Transverse colon (tissue), 4 donors: ENCODE data around the gene MGAT4D. TPM values are rescaled to one million over a fixed set of nuclear protein-coding genes. Genes with fewer than 3 reads are reported as not detected.
A peak's percentile ranks its signal among the peaks of the same experiment; 100 is the strongest.

ENCODE experiments used
- DNase-seq: peaks from one replicate; pipeline ENCODE4 v3.0.0-alpha.2; 2019
- H3K27ac ChIP-seq, 4 donors: fragments of 200-600 bp; sonication (generic); 2 replicates each; pipeline ENCODE4 v1.5.1; 2016 to 2018; ENCODE audit warnings: inconsistent platforms in 4 of 4
- H3K27me3 ChIP-seq: fragments of 200-600 bp; sonication (generic); 2 replicates; pipeline ENCODE4 v1.5.1; 2017; ENCODE audit warnings: inconsistent platforms
- H3K36me3 ChIP-seq, 4 donors: fragments of 200-600 bp; sonication (generic); 2 replicates each; pipeline ENCODE4 v1.5.1; 2017 to 2019; ENCODE audit warnings: inconsistent platforms in 4 of 4
- H3K4me1 ChIP-seq, 4 donors: fragments of 200-600 bp; sonication (generic); 2 replicates each; pipeline ENCODE4 v1.5.1; 2017 to 2020; ENCODE audit warnings: inconsistent platforms in 4 of 4
- H3K4me3 ChIP-seq, 4 donors: fragments of 200-600 bp; sonication (generic); 1 replicate in 1 of 4; 2 replicates in 3 of 4; pipeline versions ENCODE4 v1.5.1 to v1.6.1; 2017 to 2019; ENCODE audit warnings: inconsistent platforms in 4 of 4
- H3K9me3 ChIP-seq, 2 donors: fragments of 200-600 bp; sonication (generic); 2 replicates each; pipeline ENCODE4 v1.5.1; 2017 to 2019; ENCODE audit warnings: inconsistent platforms in 2 of 2
- CTCF ChIP-seq, 5 experiments: fragments of 200-600 bp in 3 of 5; fragments of 450-650 bp in 2 of 5; sonication (generic) in 3 of 5; IDR thresholded peaks; 1 replicate in 2 of 5; 2 replicates in 3 of 5; pipeline ENCODE4 v1.5.1; 2016 to 2017; ENCODE audit warnings: antibody characterized with exemption in 5 of 5, inconsistent platforms in 3 of 5, mild to moderate bottlenecking in 2 of 5, moderate library complexity in 1 of 5
- EP300 ChIP-seq: sonication (generic); formaldehyde crosslinking; IDR thresholded peaks from one replicate; pipeline ENCODE4 v1.6.1; 2017; ENCODE audit warnings: antibody characterized with exemption, low read depth
- POLR2A ChIP-seq: fragments of 450-650 bp; IDR thresholded peaks from one replicate; pipeline ENCODE4 v1.6.1; 2016; ENCODE audit warnings: antibody characterized with exemption, mild to moderate bottlenecking, moderate library complexity
- POLR2AphosphoS5 ChIP-seq, 3 donors: sonication (generic); formaldehyde crosslinking; IDR thresholded peaks; one replicate each; pipeline ENCODE4 v1.6.1; 2016; ENCODE audit warnings: antibody characterized with exemption in 3 of 3
- WGBS, 2 donors: methylation state at CpG; one replicate each; pipeline ENCODE4 v1.1.5; 2018; ENCODE audit warnings: low coverage in 1 of 2; 5-methylcytosine and 5-hydroxymethylcytosine counted together
- in situ Hi-C, 4 donors: fragments of 200-750 bp; cut with MboI; loops; one replicate each; pipeline versions ENCODE4 v1.15.0 to v1.15.1; 2017; ENCODE audit warnings: low sequenced_read_pairs in 3 of 4, low pct_ligation_motif_present in 1 of 4, low pct_unique_long_range_greater_than_20kb in 1 of 4
- intact Hi-C: fragments of 100-400 bp; cut with DNase I; formaldehyde crosslinking; loops from one replicate; pipeline ENCODE4 v1.15.1; 2023; ENCODE audit warnings: low total_unique reads
- total RNA-seq, 4 donors: library from RNA; depleted of rRNA; stranded (reverse); fragments of >200 nt; gene quantifications; one replicate each; pipeline ENCODE4 v1.1.0, GENCODE V29; 2016

The MGAT4D gene
- total RNA-seq, 4 donors from 2014 or later, result not detected

- Histone ChIP-seq H3K4me1 (no peaks in the 10 kb centered on the region), H3K36me3 (no peaks in the 10 kb centered on the region), H3K4me3 (no peak overlapping the region), H3K27ac (no peak overlapping the region), H3K9me3 (no peaks in the 10 kb centered on the region), H3K27me3 (peaks cover 21% of the 10 kb centered on the region)
- no peak for DNase-seq
- no peak for TF ChIP-seq EP300
- no peak for TF ChIP-seq POLR2AphosphoS5 (IDR thresholded peaks at IDR 0.05)
- no peak for TF ChIP-seq POLR2A
- no peak for TF ChIP-seq CTCF (IDR thresholded peaks at IDR 0.05)
- in situ Hi-C loops (no loop called here), intact Hi-C loops (no loop called here)
These were observed 6.2 kb upstream of the MGAT4D start for GRCh38 chr4:140504261-140504660.

GRCh38 chr4:140499391-140499790, 1.3 kb upstream of the MGAT4D start:
- Histone ChIP-seq H3K9me3 (no peaks in the 10 kb centered on the region), H3K27me3 (peaks cover 65% of the 10 kb centered on the region), H3K4me3 (no peak overlapping the region), H3K4me1 (peaks cover 0 to 11% (median 8%) of the 10 kb centered on the region in 4 donors), H3K27ac (no peak overlapping the region), H3K36me3 (no peaks in the 10 kb centered on the region)
- in situ Hi-C loops, result no loop called here
- DNase-seq, result no peak
- intact Hi-C loops, result no loop called here
- WGBS, 2 donors, result 79 to 83% methylated on average over 4 of the region's 4 CpGs
- TF ChIP-seq EP300, result no peak
- no peak for TF ChIP-seq CTCF (IDR thresholded peaks at IDR 0.05)
- no peak for TF ChIP-seq POLR2AphosphoS5 (IDR thresholded peaks at IDR 0.05)
- no peak for TF ChIP-seq POLR2A

- H3K36me3 ChIP-seq, result no peaks in the 10 kb centered on the region
- H3K9me3 ChIP-seq, result no peaks in the 10 kb centered on the region
- WGBS, 2 donors, result 70 to 86% methylated on average over 3 to 11 of the region's 11 CpGs
- no peak overlapping the region for H3K27ac ChIP-seq
- DNase-seq, result no peak
- no peak for TF ChIP-seq EP300
- TF ChIP-seq CTCF (IDR thresholded peaks at IDR 0.05), result no peak
- no peak for TF ChIP-seq POLR2A
- peaks cover 65% of the 10 kb centered on the region for H3K27me3 ChIP-seq
- in situ Hi-C loops, result no loop called here
- peak overlapping the region in 1 of 4 donors; percentile 43 for H3K4me3 ChIP-seq
- intact Hi-C loops, result no loop called here
- peaks cover 0 to 11% (median 8%) of the 10 kb centered on the region in 4 donors for H3K4me1 ChIP-seq
These were observed 717 bp downstream of the MGAT4D start for GRCh38 chr4:140497405-140497746.

GRCh38 chr4:140485939-140486338, 12.2 kb downstream of the MGAT4D start:
- DNase-seq, result no peak
- H3K9me3 ChIP-seq, result peaks cover 7 to 10% of the 10 kb centered on the region in 2 donors
- WGBS, 2 donors, result 40 to 47% methylated on average over 1 of the region's 1 CpG
- no peak overlapping the region for H3K27ac ChIP-seq
- H3K36me3 ChIP-seq, result no peaks in the 10 kb centered on the region
- no peaks in the 10 kb centered on the region for H3K27me3 ChIP-seq
- intact Hi-C loops (no loop called here), in situ Hi-C loops (no loop called here)
- H3K4me1 ChIP-seq, result no peaks in the 10 kb centered on the region
- no peak for TF ChIP-seq EP300
- no peak overlapping the region for H3K4me3 ChIP-seq

GRCh38 chr4:140483445-140483844, 14.6 kb downstream of the MGAT4D start:
- WGBS, 2 donors, result 82 to 88% methylated on average over 4 of the region's 4 CpGs
- intact Hi-C loops, result no loop called here
- in situ Hi-C loops, result no loop called here
- TF ChIP-seq CTCF (IDR thresholded peaks at IDR 0.05), result no peak
- no peak for TF ChIP-seq POLR2AphosphoS5 (IDR thresholded peaks at IDR 0.05)
- TF ChIP-seq EP300, result no peak
- no peak for TF ChIP-seq POLR2A
- Histone ChIP-seq H3K9me3 (peaks cover 7 to 10% of the 10 kb centered on the region in 2 donors), H3K27ac (no peak overlapping the region), H3K4me3 (no peak overlapping the region), H3K36me3 (no peaks in the 10 kb centered on the region), H3K27me3 (no peaks in the 10 kb centered on the region), H3K4me1 (no peaks in the 10 kb centered on the region)
- DNase-seq, result no peak
